Measurements from ENCODE around the gene SCRG1. TPM values are rescaled to one million over a fixed set of nuclear protein-coding genes. Genes with fewer than 3 reads are reported as not detected.
A peak's percentile ranks its signal among the peaks of the same experiment; 100 is the strongest.

SCRG1 gene
- total and polyA plus RNA-seq, 2 donors (not counting 3 experiments of a cell fraction or from before 2014, with no cell fraction given), result not detected

DNA sequence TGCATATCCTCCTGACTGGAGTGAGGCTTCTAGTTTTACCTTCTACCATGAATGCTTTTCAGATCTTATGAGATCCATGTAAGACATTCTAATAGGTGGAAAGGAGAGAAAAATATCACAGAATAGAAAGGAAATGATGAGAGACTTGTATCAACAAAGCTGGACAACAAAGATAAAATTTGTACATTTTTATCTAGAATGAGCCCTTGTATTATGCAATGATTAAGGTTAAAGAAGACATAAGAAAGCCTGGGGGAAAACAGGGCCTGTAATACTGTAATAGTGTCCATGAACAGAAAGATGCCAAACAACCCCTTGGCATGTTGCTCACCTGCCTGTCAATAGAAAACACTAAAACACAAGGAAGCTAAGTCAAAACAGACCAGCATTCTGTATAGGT lies 44.2 kb upstream of the SCRG1 start:
- H3K27me3 ChIP-seq (ENCODE audit: control insufficient read depth in 2 of 2, insufficient read depth in 2 of 2, low read length in 2 of 2), result no peaks in the 10 kb centered on the region
- no peak overlapping the region for H2AFZ ChIP-seq (ENCODE audit: low read depth, low read length)
- H4K20me1 ChIP-seq (replicated peaks; ENCODE audit: control insufficient read depth, extremely low read depth, insufficient read depth, low read length), result no peaks in the 10 kb centered on the region
- ChIA-PET POLR2A (no interaction called here), CTCF (interaction anchor here (1.2 kb wide), 1 partner anchor 43 kb away, joined by 3 read pairs; no protein-coding TSS in a partner anchor)
- DNase-seq (ENCODE audit: low read depth, low spot score) (peak; percentile 20), FAIRE-seq (no peak)
- no peak overlapping the region for H3K27ac ChIP-seq (ENCODE audit: insufficient read depth, low read depth, low read length)
- dilution Hi-C loops (cut with MboI; ENCODE audit: extremely low pct_ligation_motif_present, low sequenced_read_pairs) (no loop called here), intact Hi-C loops (cut with micrococcal nuclease) (loop anchor here (2.0 kb wide), 1 partner anchor 14 kb away; no protein-coding TSS in a partner anchor)
- no TSS peak for BruUV-seq (replicated peaks)
- H3K4me2 ChIP-seq (ENCODE audit: insufficient read depth, low read length), result no peak overlapping the region
- H3K9me1 ChIP-seq (replicated peaks; ENCODE audit: control insufficient read depth, extremely low read depth, insufficient read depth, low read length), result no peaks in the 10 kb centered on the region
- no peaks in the 10 kb centered on the region for H3K79me2 ChIP-seq (ENCODE audit: control insufficient read depth, insufficient read depth, low read length)
- H3K9ac ChIP-seq (replicated peaks; ENCODE audit: extremely low read depth, insufficient read depth, low read length), result no peak overlapping the region
- no peaks in the 10 kb centered on the region for H3K9me3 ChIP-seq (replicated peaks; ENCODE audit: control insufficient read depth, insufficient read depth, low read length)
- no peaks in the 10 kb centered on the region for H3K4me1 ChIP-seq (ENCODE audit: control insufficient read depth, extremely low read depth, insufficient read depth, low read length)
- TF ChIP-seq MAX (IDR thresholded peaks at IDR 0.05; ENCODE audit: insufficient read depth, insufficient read length) (no peak), FOS (IDR thresholded peaks at IDR 0.05; ENCODE audit: borderline replicate concordance, insufficient read depth, low read length) (no peak), MYC (IDR thresholded peaks at IDR 0.05; ENCODE audit: low read depth, low read length) (no peak), JUN (IDR thresholded peaks at IDR 0.05; ENCODE audit: borderline replicate concordance, insufficient read depth, insufficient read length, low read depth) (no peak), GATA2 (IDR thresholded peaks at IDR 0.05; ENCODE audit: insufficient read depth, insufficient read length, low read depth, low read length) (no peak), POLR2A (IDR thresholded peaks at IDR 0.05; ENCODE audit: low read depth, low read length) (no peak), POLR2AphosphoS5 (IDR thresholded peaks at IDR 0.05; ENCODE audit: insufficient read depth, low read depth, low read length) (no peak), CTCF (IDR thresholded peaks at IDR 0.05; ENCODE audit: extremely low read depth in 1 of 2, insufficient read depth in 1 of 2, low read depth in 1 of 2, low read length in 2 of 2) (no peak), EZH2 (IDR thresholded peaks at IDR 0.05; ENCODE audit: borderline replicate concordance, low read depth, low read length, severe bottlenecking) (no peak)
- H3K36me3 ChIP-seq (ENCODE audit: control insufficient read depth in 2 of 2, extremely low read depth in 1 of 2, insufficient read depth in 2 of 2, low read length in 2 of 2), result no peaks in the 10 kb centered on the region
- no peak overlapping the region for H3K4me3 ChIP-seq (replicated peaks in 1 of 3; ENCODE audit: insufficient read depth in 1 of 3, low read depth in 1 of 3, low read length in 3 of 3)

All from endothelial cell of umbilical vein (primary cell).